ENCODE measurements around the gene VEZT. TPM values are rescaled to one million over a fixed set of nuclear protein-coding genes. Genes with fewer than 3 reads are reported as not detected.
"Not testable (repeated sequence)": the region's sequence is repeated elsewhere in the genome, so short reads cannot be mapped to it uniquely, and the experiment has no call there.

The VEZT gene
- total RNA-seq, 1 experiment from 2014 or later: 149 TPM

DNA sequence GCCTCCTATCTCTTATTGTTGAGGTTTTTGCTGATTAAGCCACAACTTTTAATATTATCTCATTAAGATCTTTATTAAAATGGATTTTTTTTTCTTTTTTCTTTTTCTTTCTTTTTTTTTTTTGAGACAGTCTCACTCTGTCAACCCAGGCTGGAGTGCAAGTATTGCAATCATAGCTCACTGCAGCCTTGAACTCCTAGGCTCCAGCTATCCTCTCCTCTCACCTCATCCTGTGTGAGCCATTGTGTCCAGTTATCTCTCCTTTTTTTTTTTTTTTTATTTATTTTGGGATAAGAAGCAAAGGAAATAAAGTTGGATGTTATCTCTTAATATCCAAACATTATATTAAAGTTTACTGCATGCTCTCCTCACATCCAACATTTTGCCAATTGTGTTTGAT, 12.7 kb downstream of the VEZT start:
- no TSS peak for BruUV-seq (replicated peaks)
- Mint-ChIP-seq H3K4me3 (ENCODE audit: low read depth, unreplicated experiment) (no peak overlapping the region), H3K36me3 (ENCODE audit: insufficient read depth, unreplicated experiment) (peaks cover 20% of the 10 kb centered on the region), H3K27me3 (ENCODE audit: unreplicated experiment) (no peaks in the 10 kb centered on the region), H3K9me3 (ENCODE audit: low read depth, unreplicated experiment) (no peaks in the 10 kb centered on the region), H3K4me1 (ENCODE audit: low read depth, unreplicated experiment) (peaks cover 34% of the 10 kb centered on the region), H3K27ac (ENCODE audit: unreplicated experiment) (no peak overlapping the region)
- no peak for DNase-seq
- CTCF ChIA-PET: interaction anchor here (0.7 kb wide), 3 partner anchors 18 to 103 kb away, joined by 3 to 6 read pairs (median 3); no protein-coding TSS in a partner anchor
- intact Hi-C loops (cut with micrococcal nuclease; ENCODE audit: unreplicated experiment): no loop called here
- TF ChIP-seq, protein P1, sequence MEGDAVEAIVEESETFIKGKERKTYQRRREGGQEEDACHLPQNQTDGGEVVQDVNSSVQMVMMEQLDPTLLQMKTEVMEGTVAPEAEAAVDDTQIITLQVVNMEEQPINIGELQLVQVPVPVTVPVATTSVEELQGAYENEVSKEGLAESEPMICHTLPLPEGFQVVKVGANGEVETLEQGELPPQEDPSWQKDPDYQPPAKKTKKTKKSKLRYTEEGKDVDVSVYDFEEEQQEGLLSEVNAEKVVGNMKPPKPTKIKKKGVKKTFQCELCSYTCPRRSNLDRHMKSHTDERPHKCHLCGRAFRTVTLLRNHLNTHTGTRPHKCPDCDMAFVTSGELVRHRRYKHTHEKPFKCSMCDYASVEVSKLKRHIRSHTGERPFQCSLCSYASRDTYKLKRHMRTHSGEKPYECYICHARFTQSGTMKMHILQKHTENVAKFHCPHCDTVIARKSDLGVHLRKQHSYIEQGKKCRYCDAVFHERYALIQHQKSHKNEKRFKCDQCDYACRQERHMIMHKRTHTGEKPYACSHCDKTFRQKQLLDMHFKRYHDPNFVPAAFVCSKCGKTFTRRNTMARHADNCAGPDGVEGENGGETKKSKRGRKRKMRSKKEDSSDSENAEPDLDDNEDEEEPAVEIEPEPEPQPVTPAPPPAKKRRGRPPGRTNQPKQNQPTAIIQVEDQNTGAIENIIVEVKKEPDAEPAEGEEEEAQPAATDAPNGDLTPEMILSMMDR (IDR thresholded peaks at IDR 0.05; ENCODE audit: unreplicated experiment): no peak

GRCh38 chr12:95231190-95231589, 13.6 kb downstream of the VEZT start:
- Mint-ChIP-seq H3K4me1 (ENCODE audit: low read depth, unreplicated experiment) (peaks cover 34% of the 10 kb centered on the region), H3K9me3 (ENCODE audit: low read depth, unreplicated experiment) (no peaks in the 10 kb centered on the region), H3K36me3 (ENCODE audit: insufficient read depth, unreplicated experiment) (peaks cover 19% of the 10 kb centered on the region), H3K27ac (ENCODE audit: unreplicated experiment) (peak overlapping the region; percentile 34), H3K27me3 (ENCODE audit: unreplicated experiment) (no peaks in the 10 kb centered on the region), H3K4me3 (ENCODE audit: low read depth, unreplicated experiment) (no peak overlapping the region)
- DNase-seq: no peak
- BruUV-seq (replicated peaks): no TSS peak
- intact Hi-C loops (cut with micrococcal nuclease; ENCODE audit: unreplicated experiment): no loop called here
- CTCF ChIA-PET: interaction anchor here (0.7 kb wide), 1 partner anchor 114 kb away, joined by 3 read pairs; no protein-coding TSS in a partner anchor
- TF ChIP-seq, protein P1 (IDR thresholded peaks at IDR 0.05; ENCODE audit: unreplicated experiment): no peak

DNA sequence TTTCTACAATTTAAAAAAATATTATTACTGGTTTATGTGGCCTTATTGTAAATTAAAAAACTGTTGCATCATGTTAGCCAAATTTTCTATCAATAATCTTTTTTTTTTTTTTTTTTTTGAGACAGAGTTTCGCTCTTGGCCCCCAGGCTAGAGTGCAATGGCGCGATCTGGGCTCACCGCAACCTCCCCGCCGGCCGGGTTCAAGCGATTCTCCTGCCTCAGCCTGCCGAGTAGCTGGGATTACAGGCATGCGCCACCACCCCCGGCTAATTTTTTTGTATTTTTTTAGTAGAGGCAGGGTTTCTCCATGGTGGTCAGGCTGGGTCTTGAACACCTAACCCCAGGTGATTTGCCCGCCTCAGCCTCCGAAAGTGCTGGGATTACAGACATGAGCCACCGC, 16.6 kb downstream of the VEZT start:
- H3K27ac Mint-ChIP-seq (ENCODE audit: unreplicated experiment); BruUV-seq (replicated peaks); H3K4me3 Mint-ChIP-seq (ENCODE audit: low read depth, unreplicated experiment); DNase-seq; H3K27me3 Mint-ChIP-seq (ENCODE audit: unreplicated experiment); CTCF ChIA-PET; H3K9me3 Mint-ChIP-seq (ENCODE audit: low read depth, unreplicated experiment); intact Hi-C loops (cut with micrococcal nuclease; ENCODE audit: unreplicated experiment): not testable (repeated sequence)
- Mint-ChIP-seq H3K36me3 (ENCODE audit: insufficient read depth, unreplicated experiment) (peaks cover 28% of the 10 kb centered on the region), H3K4me1 (ENCODE audit: low read depth, unreplicated experiment) (peaks cover 39% of the 10 kb centered on the region)

GRCh38 chr12:95235621-95236020, 18.0 kb downstream of the VEZT start:
- BruUV-seq (replicated peaks); H3K27me3 Mint-ChIP-seq (ENCODE audit: unreplicated experiment); DNase-seq; intact Hi-C loops (cut with micrococcal nuclease; ENCODE audit: unreplicated experiment); H3K9me3 Mint-ChIP-seq (ENCODE audit: low read depth, unreplicated experiment); CTCF ChIA-PET; H3K4me3 Mint-ChIP-seq (ENCODE audit: low read depth, unreplicated experiment); H3K27ac Mint-ChIP-seq (ENCODE audit: unreplicated experiment): not testable (repeated sequence)
- Mint-ChIP-seq H3K4me1 (ENCODE audit: low read depth, unreplicated experiment) (peaks cover 44% of the 10 kb centered on the region), H3K36me3 (ENCODE audit: insufficient read depth, unreplicated experiment) (peaks cover 30% of the 10 kb centered on the region)

- no peaks in the 10 kb centered on the region for H3K9me3 Mint-ChIP-seq (ENCODE audit: low read depth, unreplicated experiment)
- intact Hi-C loops (cut with micrococcal nuclease; ENCODE audit: unreplicated experiment): no loop called here
- TF ChIP-seq, protein P1 (IDR thresholded peaks at IDR 0.05; ENCODE audit: unreplicated experiment): no peak
- H3K36me3 Mint-ChIP-seq (ENCODE audit: insufficient read depth, unreplicated experiment): peaks cover 36% of the 10 kb centered on the region
- BruUV-seq (replicated peaks): no TSS peak
- peak overlapping the region; percentile 39 for H3K27ac Mint-ChIP-seq (ENCODE audit: unreplicated experiment)
- H3K4me1 Mint-ChIP-seq (ENCODE audit: low read depth, unreplicated experiment): peaks cover 31% of the 10 kb centered on the region
- H3K27me3 Mint-ChIP-seq (ENCODE audit: unreplicated experiment): no peaks in the 10 kb centered on the region
- no peak overlapping the region for H3K4me3 Mint-ChIP-seq (ENCODE audit: low read depth, unreplicated experiment)
- CTCF ChIA-PET: no interaction called here
- DNase-seq: no peak
These were observed 19.7 kb downstream of the VEZT start for GRCh38 chr12:95237315-95237714.

Data from Calu3 (cell line).